CD14-positive monocyte (primary cell): ENCODE measurements around the gene APOL1. TPM values are rescaled to one million over a fixed set of nuclear protein-coding genes. Genes with fewer than 3 reads are reported as not detected.

ENCODE experiments used
- DNase-seq, 3 donors: peaks; one replicate each; pipeline ENCODE4 v3.0.0-alpha.2; 2011 to 2022
- H2AFZ ChIP-seq: 2 replicates; pipeline ENCODE4 v1.6.0; 2012; ENCODE audit warnings: mild to moderate bottlenecking, low read depth, low read length, inconsistent platforms; ENCODE audit not compliant: insufficient read depth, poor library complexity, severe bottlenecking
- H3K27ac ChIP-seq, 2 donors: 1 replicate in 1 of 2; 2 replicates in 1 of 2; pipeline ENCODE4 v1.5.1; 2012 to 2013; ENCODE audit warnings: low read length in 2 of 2, control low read depth in 1 of 2, inconsistent platforms in 1 of 2, low read depth in 1 of 2, mild to moderate bottlenecking in 1 of 2
- H3K27me3 ChIP-seq, 2 donors: one replicate each; pipeline versions ENCODE4 v1.6.0 to v1.6.1; 2011 to 2013; ENCODE audit warnings: low read length in 2 of 2; ENCODE audit not compliant: control insufficient read depth in 2 of 2, insufficient read depth in 2 of 2
- H3K36me3 ChIP-seq, 2 donors: replicated peaks in 1 of 2; 1 replicate in 1 of 2; 2 replicates in 1 of 2; pipeline versions ENCODE4 v1.5.1 to v1.6.1; 2012 to 2013; ENCODE audit warnings: low read length in 2 of 2, control low read depth in 1 of 2, inconsistent platforms in 1 of 2, mild to moderate bottlenecking in 1 of 2; ENCODE audit not compliant: insufficient read depth in 2 of 2, control insufficient read depth in 1 of 2
- H3K4me1 ChIP-seq, 2 donors: 1 replicate in 1 of 2; 2 replicates in 1 of 2; pipeline versions ENCODE4 v1.5.1 to v1.6.1; 2012 to 2013; ENCODE audit warnings: low read length in 2 of 2, control low read depth in 1 of 2, inconsistent platforms in 1 of 2, mild to moderate bottlenecking in 1 of 2, moderate library complexity in 1 of 2; ENCODE audit not compliant: insufficient read depth in 2 of 2, control insufficient read depth in 1 of 2
- H3K4me2 ChIP-seq: replicated peaks from 2 replicates; pipeline ENCODE3; 2012; ENCODE audit warnings: low read length, moderate library complexity, mild to moderate bottlenecking; ENCODE audit not compliant: poor library complexity, severe bottlenecking; ENCODE audit errors: extremely low read depth
- H3K4me3 ChIP-seq, 3 experiments: fragments of 200-600 bp in 1 of 3; sonication (generic) in 1 of 3; replicated peaks in 1 of 3; 1 replicate in 2 of 3; 2 replicates in 1 of 3; pipeline ENCODE4 v1.5.1; 2011 to 2013; ENCODE audit warnings: low read length in 3 of 3, mild to moderate bottlenecking in 3 of 3, control low read depth in 2 of 3, low read depth in 2 of 3, inconsistent platforms in 1 of 3, moderate library complexity in 1 of 3
- H3K79me2 ChIP-seq: 2 replicates; pipeline ENCODE4 v1.6.0; 2012; ENCODE audit warnings: mild to moderate bottlenecking, control low read depth, inconsistent platforms, low read length, moderate library complexity; ENCODE audit not compliant: insufficient read depth
- H3K9ac ChIP-seq: 2 replicates; pipeline ENCODE4 v1.6.0; 2017; ENCODE audit warnings: low read length, mild to moderate bottlenecking; ENCODE audit not compliant: insufficient read depth, poor library complexity, severe bottlenecking
- H3K9me3 ChIP-seq, 2 donors: replicated peaks in 1 of 2; 1 replicate in 1 of 2; 2 replicates in 1 of 2; pipeline versions ENCODE4 v1.5.1 to v1.6.1; 2012 to 2013; ENCODE audit warnings: low read length in 2 of 2, control low read depth in 1 of 2; ENCODE audit not compliant: control insufficient read depth in 1 of 2, insufficient read depth in 1 of 2
- H4K20me1 ChIP-seq: 2 replicates; pipeline ENCODE4 v1.6.0; 2012; ENCODE audit warnings: mild to moderate bottlenecking, low read length, control low read depth, moderate library complexity; ENCODE audit not compliant: insufficient read depth
- H3K27ac Mint-ChIP-seq, 7 donors: one replicate each; pipeline ENCODE4 v1.8.0; 2020; ENCODE audit warnings: mild to moderate bottlenecking in 7 of 7, mixed read lengths in 7 of 7, moderate library complexity in 6 of 7, inconsistent platforms in 2 of 7
- H3K27me3 Mint-ChIP-seq, 3 donors: one replicate each; pipeline ENCODE4 v1.8.0; 2021 to 2022; ENCODE audit warnings: low read depth in 3 of 3, mild to moderate bottlenecking in 3 of 3, mixed read lengths in 3 of 3, moderate library complexity in 3 of 3, inconsistent platforms in 1 of 3
- H3K36me3 Mint-ChIP-seq, 2 donors: one replicate each; pipeline ENCODE4 v1.8.0; 2020; ENCODE audit warnings: mixed read lengths in 2 of 2, inconsistent platforms in 1 of 2, mild to moderate bottlenecking in 1 of 2
- H3K4me1 Mint-ChIP-seq: one replicate; pipeline ENCODE4 v1.8.0; 2020; ENCODE audit warnings: mild to moderate bottlenecking, mixed read lengths
- H3K4me3 Mint-ChIP-seq, 2 donors: one replicate each; pipeline ENCODE4 v1.8.0; 2020; ENCODE audit warnings: mild to moderate bottlenecking in 2 of 2, mixed read lengths in 2 of 2, moderate library complexity in 1 of 2
- H3K9me3 Mint-ChIP-seq, 7 donors: one replicate each; pipeline ENCODE4 v1.8.0; 2020 to 2022; ENCODE audit warnings: mixed read lengths in 7 of 7, mild to moderate bottlenecking in 6 of 7, moderate library complexity in 6 of 7, inconsistent platforms in 2 of 7
- WGBS: methylation state at CpG from one replicate; pipeline ENCODE4 v1.1.5; 2013; ENCODE audit warnings: missing lambda C conversion rate; ENCODE audit not compliant: insufficient coverage; 5-methylcytosine and 5-hydroxymethylcytosine counted together
- intact Hi-C, 2 donors: fragments of 100-400 bp; cut with micrococcal nuclease; formaldehyde crosslinking; loops; one replicate each; pipeline versions ENCODE4 v1.15.0 to v1.15.1; 2023
- polyA plus RNA-seq, 3 donors: library from polyadenylated mRNA; depleted of rRNA in 1 of 3; unstranded in 2 of 3; stranded (reverse) in 1 of 3; fragments of 300-500 nt in 2 of 3; fragments of >200 nt in 1 of 3; fragmentation: Illumina TruSeq in 2 of 3; gene quantifications; 1 replicate in 2 of 3; 2 replicates in 1 of 3; pipeline ENCODE4 v1.2.3, GENCODE V29; 2012 to 2021
- TF ChIP-seq, protein P1 (sequence below): fragments of 200-600 bp; IDR thresholded peaks from one replicate; pipeline ENCODE4 v1.8.0; 2022; ENCODE audit warnings: antibody characterized with exemption, mild to moderate bottlenecking

APOL1 gene
- polyA plus RNA-seq, 3 donors: 3.4 to 7.5 (median 6.1) TPM

DNA sequence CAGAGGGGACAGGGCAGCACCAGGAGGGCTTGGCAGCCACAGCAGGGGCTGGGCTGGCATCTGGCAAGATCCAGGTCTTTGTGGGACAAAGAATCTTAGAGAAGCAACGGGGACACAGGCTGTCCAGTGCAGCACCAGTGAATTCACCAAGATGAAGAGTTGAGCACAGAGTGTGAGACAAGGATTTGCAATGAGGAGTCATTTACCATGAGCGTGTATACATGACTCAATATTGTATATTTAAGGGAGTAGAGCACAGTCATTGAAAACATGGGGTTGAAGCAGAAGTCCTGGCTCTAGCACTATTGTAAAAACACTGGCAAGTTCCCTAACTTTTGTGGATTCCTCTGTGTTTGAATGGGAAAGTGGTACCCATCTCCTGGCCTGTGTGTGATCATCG is 3.5 kb downstream of the APOL1 start:
- Mint-ChIP-seq H3K27ac (no peak overlapping the region), H3K9me3 (peaks cover 0 to 3% (median 0%) of the 10 kb centered on the region in 7 donors), H3K27me3 (peaks cover 0 to 2% (median 0%) of the 10 kb centered on the region in 3 donors), H3K4me3 (no peak overlapping the region), H3K4me1 (peaks cover 48% of the 10 kb centered on the region), H3K36me3 (peaks cover 43 to 45% of the 10 kb centered on the region in 2 donors)
- no peak for DNase-seq
- Histone ChIP-seq H3K9ac (no peak overlapping the region), H3K79me2 (no peaks in the 10 kb centered on the region), H4K20me1 (no peaks in the 10 kb centered on the region), H2AFZ (no peak overlapping the region), H3K4me3 (no peak overlapping the region), H3K4me1 (peaks cover 30 to 38% of the 10 kb centered on the region in 2 donors), H3K4me2 (no peak overlapping the region), H3K36me3 (peaks cover 2 to 22% of the 10 kb centered on the region in 2 donors), H3K27me3 (no peaks in the 10 kb centered on the region), H3K27ac (no peak overlapping the region), H3K9me3 (no peaks in the 10 kb centered on the region)
- WGBS: 100% methylated on average over 2 of the region's 3 CpGs
- TF ChIP-seq, protein P1, sequence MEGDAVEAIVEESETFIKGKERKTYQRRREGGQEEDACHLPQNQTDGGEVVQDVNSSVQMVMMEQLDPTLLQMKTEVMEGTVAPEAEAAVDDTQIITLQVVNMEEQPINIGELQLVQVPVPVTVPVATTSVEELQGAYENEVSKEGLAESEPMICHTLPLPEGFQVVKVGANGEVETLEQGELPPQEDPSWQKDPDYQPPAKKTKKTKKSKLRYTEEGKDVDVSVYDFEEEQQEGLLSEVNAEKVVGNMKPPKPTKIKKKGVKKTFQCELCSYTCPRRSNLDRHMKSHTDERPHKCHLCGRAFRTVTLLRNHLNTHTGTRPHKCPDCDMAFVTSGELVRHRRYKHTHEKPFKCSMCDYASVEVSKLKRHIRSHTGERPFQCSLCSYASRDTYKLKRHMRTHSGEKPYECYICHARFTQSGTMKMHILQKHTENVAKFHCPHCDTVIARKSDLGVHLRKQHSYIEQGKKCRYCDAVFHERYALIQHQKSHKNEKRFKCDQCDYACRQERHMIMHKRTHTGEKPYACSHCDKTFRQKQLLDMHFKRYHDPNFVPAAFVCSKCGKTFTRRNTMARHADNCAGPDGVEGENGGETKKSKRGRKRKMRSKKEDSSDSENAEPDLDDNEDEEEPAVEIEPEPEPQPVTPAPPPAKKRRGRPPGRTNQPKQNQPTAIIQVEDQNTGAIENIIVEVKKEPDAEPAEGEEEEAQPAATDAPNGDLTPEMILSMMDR: no peak
- intact Hi-C loops: no loop called here

- no peak overlapping the region for H2AFZ ChIP-seq
- H3K27ac Mint-ChIP-seq: no peak overlapping the region
- no peaks in the 10 kb centered on the region for H3K27me3 ChIP-seq
- H3K4me3 ChIP-seq: no peak overlapping the region
- H3K4me1 Mint-ChIP-seq: peaks cover 48% of the 10 kb centered on the region
- no peak overlapping the region for H3K4me3 Mint-ChIP-seq
- H3K9me3 Mint-ChIP-seq: peaks cover 0 to 3% (median 0%) of the 10 kb centered on the region in 7 donors
- no peak for DNase-seq
- no peaks in the 10 kb centered on the region for H4K20me1 ChIP-seq
- peaks cover 2 to 30% of the 10 kb centered on the region in 2 donors for H3K36me3 ChIP-seq
- intact Hi-C loops: no loop called here
- H3K27me3 Mint-ChIP-seq: no peaks in the 10 kb centered on the region
- no peaks in the 10 kb centered on the region for H3K79me2 ChIP-seq
- H3K9me3 ChIP-seq: no peaks in the 10 kb centered on the region
- peaks cover 51 to 53% of the 10 kb centered on the region in 2 donors for H3K36me3 Mint-ChIP-seq
- H3K27ac ChIP-seq: no peak overlapping the region
- peaks cover 30 to 38% of the 10 kb centered on the region in 2 donors for H3K4me1 ChIP-seq
- no peak overlapping the region for H3K9ac ChIP-seq
- WGBS: 95% methylated on average over 6 of the region's 8 CpGs
- TF ChIP-seq, protein P1: no peak
- H3K4me2 ChIP-seq: no peak overlapping the region
Observed at GRCh38 chr22:36257308-36257707, 4.4 kb downstream of the APOL1 start.
